ENCODE results near the gene CTPS1. TPM values are rescaled to one million over a fixed set of nuclear protein-coding genes. Genes with fewer than 3 reads are reported as not detected.

The CTPS1 gene
- total RNA-seq, 4 donors from 2014 or later: 3.9 to 16.4 (median 10.6) TPM

DNA sequence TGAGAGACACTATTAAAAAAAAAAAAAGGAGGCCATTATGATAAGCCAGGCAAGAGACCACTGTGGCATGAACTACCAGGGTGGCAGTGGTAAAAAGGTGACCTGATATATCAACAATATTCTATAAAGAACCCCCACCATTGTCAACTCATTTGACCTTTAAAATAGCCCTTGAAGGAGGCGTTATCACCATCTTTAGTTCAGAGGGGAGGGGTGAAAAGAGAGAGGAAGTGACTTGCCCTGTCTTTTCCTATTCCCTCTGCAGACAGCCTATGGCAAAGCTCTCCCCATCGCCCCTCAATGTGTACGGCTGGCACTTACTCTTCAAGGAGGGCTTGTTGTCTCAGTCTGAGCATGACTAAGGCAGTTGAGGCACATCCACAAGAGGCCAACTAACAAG is 53.8 kb downstream of the CTPS1 start:
- TF ChIP-seq, protein P1, sequence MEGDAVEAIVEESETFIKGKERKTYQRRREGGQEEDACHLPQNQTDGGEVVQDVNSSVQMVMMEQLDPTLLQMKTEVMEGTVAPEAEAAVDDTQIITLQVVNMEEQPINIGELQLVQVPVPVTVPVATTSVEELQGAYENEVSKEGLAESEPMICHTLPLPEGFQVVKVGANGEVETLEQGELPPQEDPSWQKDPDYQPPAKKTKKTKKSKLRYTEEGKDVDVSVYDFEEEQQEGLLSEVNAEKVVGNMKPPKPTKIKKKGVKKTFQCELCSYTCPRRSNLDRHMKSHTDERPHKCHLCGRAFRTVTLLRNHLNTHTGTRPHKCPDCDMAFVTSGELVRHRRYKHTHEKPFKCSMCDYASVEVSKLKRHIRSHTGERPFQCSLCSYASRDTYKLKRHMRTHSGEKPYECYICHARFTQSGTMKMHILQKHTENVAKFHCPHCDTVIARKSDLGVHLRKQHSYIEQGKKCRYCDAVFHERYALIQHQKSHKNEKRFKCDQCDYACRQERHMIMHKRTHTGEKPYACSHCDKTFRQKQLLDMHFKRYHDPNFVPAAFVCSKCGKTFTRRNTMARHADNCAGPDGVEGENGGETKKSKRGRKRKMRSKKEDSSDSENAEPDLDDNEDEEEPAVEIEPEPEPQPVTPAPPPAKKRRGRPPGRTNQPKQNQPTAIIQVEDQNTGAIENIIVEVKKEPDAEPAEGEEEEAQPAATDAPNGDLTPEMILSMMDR (IDR thresholded peaks at IDR 0.05; ENCODE audit: low read depth): no peak

DNA sequence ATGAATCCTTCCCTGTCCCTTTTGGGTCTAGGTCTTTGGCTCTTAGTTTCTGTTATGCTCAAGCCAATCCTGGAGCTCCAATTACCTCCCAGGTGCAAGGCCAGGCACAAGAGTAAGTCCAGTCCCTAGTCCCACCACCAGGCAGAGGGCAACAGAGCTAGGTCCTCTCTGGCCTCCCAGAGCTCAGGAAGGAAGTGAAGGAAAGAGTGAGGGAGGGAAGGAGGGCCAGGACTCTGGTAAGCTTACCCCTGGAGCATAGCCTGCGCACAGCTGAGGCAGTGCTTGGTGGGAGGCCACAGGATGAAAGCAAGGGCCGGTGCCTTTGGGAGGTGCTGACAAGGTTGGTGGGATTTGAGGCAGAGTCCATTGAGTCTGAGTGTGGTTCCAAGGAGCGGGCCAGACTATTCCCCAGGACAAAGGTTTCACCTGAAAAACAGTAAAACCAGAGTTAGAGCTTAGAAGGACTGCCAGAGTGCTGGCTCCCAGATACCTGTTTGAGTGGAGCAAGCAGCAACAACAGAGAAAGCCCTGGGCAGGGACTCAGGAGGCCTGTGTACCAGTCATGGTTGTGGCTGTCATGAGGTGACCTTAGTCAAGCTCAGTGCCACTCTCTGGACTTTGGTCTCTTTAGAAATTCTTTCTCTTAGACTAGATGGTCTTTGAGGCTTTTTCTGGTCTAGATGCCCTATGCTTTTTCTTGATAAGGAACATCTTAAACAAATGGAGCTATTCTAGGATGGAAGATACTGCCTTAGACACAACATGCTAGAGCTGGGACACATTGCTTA is 57.8 kb downstream of the CTPS1 start:
- TF ChIP-seq, protein P1 (IDR thresholded peaks at IDR 0.05; ENCODE audit: low read depth): no peak

DNA sequence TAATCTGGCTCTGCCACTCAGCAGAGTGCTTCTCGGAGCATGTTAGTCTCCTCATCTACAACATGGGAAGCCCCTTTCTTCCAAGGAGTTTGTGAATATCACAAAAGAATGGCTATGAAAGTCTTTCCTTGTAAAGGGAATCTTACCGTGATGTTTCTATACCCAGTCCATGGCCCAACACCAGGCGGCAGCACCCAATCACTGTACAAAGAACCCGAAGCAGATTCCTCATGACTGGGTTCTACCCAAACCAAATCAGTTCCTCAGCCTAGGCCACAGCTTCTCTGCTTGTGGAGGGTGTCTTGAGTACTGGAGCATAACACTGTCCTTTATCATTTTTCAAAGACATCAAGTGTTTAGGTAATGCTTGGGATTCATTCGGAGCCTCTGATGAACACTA is 58.6 kb downstream of the CTPS1 start:
- TF ChIP-seq, protein P1 (IDR thresholded peaks at IDR 0.05; ENCODE audit: low read depth): no peak

DNA sequence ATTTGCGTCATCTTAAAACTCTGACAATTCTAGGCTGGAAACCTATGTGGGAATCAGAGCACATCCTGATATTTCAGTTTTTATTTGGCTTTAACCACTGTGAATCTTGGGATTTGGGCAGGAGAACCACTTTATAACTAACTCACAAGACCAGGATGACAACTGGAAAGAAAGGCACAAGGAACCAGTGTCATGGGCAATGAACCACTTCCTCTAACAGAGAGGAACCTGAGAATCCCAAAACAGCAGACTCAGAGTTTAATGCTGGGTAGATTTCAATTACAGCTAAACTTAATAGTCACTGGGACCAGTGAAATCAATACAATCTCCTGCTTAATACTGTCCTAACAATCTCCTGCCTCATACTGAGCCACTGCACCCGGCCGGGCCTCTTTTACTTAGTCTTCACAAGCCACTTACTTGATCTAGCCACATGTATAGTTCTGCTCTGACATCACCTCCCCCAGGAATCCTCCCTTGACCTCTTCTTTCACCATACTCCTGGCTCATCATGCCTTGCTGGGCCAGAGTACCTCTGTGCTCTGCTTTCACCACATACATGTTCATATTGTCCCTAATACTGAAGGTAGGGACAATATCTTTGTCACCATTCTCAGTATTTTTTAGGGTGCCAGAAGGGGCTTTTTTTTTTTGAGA is 62.2 kb downstream of the CTPS1 start:
- TF ChIP-seq, protein P1 (IDR thresholded peaks at IDR 0.05; ENCODE audit: low read depth): no peak

DNA sequence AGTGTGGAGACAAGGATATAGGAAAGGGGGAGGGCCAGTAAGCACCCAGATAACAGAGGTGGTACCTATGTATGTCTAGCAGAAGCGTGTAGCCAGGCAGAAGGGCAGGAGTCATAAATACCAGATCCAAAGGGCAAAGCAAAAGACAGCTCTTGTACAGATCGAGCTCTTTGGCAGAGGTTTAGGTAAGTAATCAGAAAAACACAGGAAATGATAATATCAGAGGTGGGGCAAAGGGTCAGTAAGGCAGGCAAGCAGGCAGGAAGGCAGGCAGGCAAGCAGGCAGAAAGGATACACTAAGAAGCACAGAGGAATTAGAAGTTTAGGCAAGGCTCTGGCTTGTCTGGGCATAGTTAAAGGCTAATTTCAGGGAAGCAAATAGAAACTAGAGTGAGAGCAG is 64.7 kb downstream of the CTPS1 start:
- TF ChIP-seq, protein P1 (IDR thresholded peaks at IDR 0.05; ENCODE audit: low read depth): no peak

DNA sequence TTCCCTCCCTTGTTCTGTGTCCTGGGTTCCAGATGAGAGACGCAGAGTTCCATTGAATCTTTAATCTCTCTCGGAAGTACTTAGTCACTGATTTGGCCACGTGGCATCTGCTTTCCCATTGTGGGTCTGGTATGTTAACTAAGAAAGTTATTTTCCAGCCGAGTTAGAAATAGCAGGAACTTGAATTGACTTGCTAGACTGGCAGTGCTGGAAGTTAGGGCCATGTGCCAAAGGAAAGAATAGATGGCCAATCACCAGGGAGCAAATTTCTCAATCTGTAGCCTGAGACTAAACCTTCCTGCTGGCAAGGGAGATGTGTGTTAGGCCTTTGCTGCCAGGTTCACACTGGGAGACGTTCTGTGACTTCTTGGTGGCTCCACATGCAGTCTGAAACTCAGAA is 66.2 kb downstream of the CTPS1 start:
- TF ChIP-seq, protein P1 (IDR thresholded peaks at IDR 0.05; ENCODE audit: low read depth): no peak

DNA sequence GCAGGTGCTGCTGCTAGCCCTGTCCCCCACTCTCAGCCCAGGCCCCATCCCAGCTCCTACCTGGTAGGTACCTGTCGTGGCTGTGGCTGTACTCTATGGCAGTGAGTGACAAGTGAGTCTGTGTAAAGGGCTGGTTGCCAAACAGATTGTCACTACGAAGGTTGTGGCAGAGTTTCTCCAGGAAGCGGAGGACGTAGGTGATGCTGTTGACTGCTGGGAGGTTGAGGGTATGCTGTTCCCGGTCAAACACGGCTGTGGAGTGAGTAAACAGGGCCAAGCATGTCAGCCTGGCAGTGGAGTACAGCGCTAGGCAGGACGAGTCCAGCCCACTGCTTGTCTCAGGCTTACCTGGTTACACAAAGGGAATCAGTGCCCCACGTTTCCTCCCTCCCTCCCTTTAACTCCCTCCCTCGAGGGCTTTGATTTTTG is 66.9 kb downstream of the CTPS1 start:
- TF ChIP-seq, protein P1 (IDR thresholded peaks at IDR 0.05; ENCODE audit: low read depth): no peak

Measured in subcutaneous adipose tissue (tissue), 4 donors.